HG03342 (cell line): ENCODE measurements around the gene PRIMA1.

Experiments
- ATAC-seq: cut with Tn5 transposase; IDR thresholded peaks from one replicate; pipeline ENCODE4 v1.9.1; 2021; ENCODE audit warnings: mild to moderate bottlenecking, moderate library complexity; ENCODE audit not compliant: unreplicated experiment

PRIMA1 gene

DNA sequence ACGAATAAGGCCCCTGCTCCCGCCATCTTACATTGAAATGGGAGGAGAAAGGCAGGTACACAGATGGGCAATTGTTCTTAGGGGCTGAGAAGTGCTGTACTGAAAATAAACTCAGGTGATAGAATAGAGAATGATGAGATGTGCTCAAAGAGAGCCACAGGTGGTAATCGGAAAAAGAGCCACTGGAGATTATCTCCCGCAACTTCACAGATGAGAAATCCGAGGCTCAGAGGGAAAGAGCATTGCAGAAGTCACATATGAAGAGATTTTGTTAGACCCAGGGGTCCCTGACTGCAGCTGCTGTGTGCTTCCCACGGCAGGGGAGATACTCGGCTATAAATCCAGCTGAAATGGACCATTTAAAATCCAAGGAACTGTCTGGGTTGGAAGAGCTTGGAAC, 73.7 kb downstream of the PRIMA1 start:
- no peak for ATAC-seq

DNA sequence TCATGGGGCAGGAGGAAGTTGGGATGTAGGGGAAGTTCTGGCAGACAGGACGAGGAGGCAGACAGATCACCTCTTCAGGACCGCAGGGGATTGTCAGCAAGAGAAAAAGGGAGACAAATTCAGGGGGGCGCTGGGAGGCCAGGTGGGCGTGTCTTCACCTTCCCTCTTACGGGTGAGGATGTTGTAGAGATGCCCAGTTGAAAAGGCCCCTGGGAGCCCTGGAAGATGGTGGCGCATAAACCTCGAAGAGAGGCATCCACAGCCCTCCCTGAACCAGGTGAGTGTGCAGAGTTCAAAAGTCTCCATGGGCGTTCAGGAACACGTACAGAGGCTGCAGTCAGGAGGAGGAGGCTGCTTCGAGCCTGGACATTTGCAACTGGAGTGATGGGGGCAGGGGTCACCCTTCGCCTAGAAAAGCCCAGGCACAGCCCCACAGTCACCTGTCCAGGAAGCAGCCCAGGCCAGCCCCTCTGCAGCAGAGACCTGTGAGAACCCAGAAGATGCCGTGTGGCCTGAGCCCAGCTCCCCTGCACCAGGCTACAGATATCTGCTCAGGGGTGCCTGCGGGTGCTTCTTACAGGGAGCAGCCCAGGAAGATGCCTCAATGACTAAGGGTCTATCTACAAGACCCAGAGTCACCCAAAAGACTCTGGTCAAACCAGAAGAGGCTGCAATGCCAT, 74.4 kb downstream of the PRIMA1 start:
- no peak for ATAC-seq

DNA sequence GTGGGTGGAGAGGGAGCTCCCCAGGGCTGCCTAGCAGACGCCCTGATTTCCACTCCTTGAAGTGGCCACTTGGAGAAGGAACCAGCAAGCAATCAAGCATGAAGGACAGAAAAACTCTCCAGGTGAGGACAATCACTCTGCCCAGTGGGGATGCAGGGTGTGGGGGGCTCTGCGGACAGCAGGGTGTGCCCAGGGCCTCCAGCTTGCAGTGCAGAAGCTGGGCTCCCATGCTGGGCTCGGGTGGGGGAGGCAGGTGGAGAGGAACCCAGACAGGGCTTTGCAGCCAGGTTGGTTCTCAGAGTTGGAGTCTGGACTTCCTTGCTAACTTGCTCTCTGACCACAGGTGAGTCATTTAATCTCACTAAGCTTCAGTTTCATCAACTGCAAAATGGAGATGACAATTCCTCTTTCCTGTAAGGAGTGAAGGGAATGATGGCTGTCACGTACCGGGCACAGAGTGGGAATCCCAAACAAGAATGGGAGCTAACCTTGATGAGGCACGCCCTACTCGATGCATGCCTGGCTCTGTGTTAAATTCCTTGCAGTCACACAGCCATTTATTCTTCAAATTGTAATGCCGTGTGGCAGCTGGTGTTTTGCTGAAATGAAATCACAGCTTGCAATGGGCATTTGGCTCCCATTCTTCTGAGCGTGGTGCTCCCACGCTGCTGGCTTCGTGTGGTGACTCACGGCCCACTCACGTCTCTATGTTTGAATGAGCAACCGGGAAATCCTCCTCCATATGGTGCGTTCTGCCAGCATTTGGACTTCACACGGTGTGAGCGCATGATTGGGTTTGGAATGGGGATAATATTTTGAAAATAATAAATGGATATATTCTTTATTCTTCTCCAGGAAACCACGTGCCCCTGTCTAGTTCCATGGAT, 75.2 kb downstream of the PRIMA1 start:
- no peak for ATAC-seq

DNA sequence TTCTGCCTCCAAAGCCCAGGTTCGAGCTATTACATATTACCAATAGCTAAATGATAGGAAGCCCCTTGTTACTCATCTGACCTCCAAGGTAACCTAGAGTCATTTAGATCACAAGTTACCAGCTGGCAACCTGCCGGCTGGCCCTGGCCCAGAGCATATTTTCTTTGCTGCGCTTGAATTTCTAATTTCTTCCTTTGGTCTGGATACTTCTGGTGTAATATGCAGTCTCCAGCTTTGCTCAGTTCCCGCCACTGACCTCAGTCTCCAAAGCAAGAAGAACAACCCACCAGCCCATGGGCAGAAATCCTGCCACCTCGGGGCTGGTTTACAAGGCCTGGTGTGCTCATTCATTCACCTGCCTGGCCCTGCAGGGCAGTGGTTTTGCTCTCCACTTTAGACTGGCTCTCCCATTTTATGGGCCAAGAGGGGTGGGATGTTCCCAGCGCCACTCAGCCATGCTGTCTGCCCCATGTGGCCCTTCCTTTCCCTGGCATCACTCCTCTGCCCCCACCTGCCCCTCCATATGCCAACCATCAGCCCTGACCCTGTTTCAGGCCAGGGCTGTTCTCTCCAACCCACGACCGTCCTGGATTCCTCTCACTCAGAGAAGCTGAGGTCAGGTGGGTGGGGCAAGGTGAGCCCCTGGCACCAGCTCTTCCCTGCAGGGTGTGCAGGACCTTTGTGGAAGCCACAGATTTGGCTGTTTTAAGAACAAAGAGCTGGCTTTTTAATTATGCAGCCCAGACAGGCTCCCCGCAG, 76.0 kb downstream of the PRIMA1 start:
- no peak for ATAC-seq

DNA sequence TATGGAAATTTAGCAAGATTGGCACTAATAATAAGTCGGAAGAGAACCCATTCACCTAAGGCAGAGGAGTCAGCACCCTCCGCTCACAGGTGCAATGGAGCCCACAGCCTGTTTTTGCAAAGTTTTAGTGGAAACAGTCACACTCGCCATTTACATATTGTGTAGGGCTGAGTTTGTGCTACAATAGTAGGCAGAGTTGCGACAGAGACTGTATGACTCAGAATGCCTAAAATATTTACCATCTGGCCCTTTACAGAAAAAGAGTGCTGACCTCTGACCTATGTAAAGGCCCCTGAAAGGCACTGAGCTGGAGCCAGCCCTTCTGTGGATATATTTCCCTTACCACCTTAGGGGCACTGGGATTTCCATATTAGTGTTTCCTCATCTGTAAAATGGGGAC, 79.0 kb downstream of the PRIMA1 start:
- ATAC-seq = no peak

DNA sequence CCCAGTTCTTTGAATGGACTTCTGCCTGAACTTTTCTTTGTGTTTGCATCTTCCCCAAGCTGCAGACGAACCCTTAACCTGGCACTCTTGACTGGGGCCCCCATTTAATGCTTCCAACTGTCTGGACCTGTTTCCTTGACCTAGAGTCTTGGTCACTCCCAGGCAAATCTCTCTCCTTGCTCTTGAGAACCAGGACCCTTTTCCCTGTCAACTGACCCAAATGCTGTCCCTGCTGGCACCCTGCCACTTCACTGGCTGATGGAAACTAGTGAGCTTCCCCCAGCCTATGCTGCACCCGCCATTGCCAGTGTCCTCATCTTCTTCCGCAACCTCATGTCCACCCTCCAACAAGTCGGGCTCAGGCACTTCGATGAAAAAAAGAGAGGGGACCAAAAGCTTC, 79.5 kb downstream of the PRIMA1 start:
- ATAC-seq = no peak

DNA sequence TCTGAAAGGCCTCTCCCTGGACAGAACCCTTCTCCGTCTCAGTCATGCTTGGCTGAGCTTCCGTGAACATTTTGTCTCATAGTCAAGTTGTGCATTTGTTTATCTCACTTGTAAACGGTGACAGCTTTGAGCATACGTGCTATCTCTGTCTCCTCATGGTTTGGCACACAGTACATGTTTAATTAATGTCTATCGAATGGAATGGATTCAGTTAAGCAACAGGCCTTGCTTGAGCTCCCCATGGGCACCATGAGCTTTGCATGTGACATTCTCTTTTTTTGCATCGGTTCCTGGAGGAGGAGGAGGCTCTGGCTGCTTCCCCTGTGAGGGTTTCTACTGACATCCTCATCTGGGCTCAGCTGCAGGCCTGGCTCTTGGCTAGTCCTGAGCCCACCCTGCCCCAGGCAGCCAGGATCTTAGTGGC, 80.0 kb downstream of the PRIMA1 start:
- no peak for ATAC-seq

DNA sequence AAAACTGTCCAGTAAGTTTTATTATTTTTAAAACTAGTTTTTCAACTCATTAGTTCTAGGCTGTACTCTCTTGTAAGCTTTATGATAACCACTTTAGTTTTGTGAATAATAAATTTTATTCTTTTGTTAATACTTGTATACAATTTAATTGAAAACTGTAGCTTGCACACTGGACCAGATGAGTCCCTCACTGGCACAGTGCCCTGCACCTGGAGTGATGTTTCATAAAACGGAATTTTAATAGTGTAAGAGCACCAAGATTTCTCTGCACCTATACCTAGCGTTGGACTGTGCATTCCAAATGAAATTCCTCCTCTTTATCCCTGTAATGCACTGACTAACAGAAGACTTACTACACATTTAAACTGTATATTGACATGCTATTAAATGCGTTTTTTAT, 80.8 kb downstream of the PRIMA1 start:
- no peak for ATAC-seq

DNA sequence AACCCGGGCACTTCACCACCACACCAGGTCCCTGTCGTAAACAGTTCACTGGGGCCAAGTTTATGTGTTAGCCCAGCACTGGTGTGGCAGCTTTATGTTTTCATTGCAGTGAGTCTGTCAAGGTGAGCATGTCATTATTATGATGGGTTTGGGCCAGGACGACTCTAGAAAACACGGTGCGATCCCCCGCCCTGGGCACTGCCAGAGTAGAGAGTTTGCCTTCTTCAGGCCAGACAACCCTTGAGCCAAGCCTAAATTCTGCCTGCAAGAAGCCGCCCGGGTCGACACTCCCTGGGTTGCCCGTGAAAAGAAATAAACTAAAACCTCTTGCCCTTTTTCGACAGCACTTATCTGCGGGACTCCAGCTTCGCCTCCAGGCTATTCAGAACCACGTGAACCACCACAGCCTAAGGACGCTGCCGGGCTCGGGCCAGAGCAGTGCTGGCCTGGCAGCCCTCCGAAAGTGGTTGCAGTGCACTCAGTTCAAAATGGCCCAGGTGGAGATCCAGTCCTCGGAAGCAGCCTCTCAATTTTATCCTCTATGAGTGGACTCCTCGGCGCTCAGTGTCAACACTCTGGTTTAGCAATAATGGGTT, 81.8 kb downstream of the PRIMA1 start:
- ATAC-seq = no peak

DNA sequence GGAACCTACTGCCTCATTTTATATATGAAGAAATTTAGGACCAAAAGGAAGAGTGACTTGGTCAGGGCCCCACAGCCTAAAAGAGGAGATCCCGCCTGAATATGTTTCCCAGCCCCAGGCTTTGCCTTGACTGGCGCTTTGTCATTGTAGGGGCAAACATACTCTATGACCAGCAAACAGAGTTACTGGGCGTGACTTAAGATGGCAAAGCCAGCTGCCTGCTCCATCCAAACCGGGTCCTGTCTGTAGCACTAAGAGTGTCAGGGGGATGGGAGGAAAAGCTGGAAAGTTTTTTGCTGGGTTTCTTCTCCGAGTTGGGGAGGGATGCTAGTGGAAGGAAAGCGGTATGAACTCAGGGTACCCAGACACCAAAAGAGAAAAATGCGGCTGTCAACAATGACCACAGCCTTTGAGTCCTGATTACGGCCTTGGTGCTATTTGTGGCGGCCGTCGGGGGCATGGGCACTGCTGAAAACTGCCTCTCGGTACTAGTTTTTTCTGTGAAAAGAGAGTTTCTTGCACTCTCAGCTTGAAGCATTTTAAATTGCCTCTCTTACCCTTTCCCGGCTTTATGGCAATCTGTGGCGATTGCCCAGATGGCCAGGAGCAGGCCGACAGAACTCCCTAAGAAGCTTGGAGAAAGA, 82.7 kb downstream of the PRIMA1 start:
- no peak for ATAC-seq

DNA sequence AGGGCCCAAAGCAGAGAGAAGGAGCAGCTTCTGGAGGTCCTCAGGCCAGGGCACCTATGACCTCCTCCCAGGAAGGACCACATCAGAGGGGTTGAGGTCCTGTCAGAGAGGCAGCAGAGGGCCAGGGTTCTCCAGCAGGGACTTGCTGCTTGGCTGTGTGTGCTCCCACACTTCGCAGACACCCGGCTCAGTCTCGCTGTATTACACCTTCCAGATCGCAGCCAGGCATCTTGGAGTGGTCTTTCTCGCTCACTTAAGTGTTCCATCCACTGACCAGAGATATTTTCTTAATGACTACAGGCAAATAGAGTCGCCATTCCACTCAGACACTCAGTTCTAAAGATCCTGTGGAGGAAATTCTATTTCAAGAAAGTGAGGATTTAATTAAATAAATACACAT, 84.3 kb downstream of the PRIMA1 start:
- no peak for ATAC-seq

DNA sequence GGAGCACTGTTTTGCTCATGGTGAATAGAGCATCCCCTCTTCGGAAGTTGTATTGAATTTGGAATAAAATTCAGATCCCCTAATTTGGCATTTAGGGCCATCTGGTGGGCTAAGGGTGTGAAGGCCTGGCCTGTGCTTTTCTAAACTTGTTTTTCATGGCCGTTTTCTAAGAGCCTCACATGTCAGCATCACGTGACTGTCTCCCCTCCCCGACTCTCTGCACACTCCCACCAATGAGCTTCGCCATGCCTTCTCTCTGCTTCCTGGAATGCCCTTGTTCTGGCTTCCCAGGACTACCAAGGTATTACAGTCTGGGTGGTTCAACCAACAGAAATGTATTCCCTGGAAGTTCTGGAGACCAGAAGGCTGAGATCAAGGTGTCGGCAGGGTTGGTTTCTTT, 85.3 kb downstream of the PRIMA1 start:
- no peak for ATAC-seq

DNA sequence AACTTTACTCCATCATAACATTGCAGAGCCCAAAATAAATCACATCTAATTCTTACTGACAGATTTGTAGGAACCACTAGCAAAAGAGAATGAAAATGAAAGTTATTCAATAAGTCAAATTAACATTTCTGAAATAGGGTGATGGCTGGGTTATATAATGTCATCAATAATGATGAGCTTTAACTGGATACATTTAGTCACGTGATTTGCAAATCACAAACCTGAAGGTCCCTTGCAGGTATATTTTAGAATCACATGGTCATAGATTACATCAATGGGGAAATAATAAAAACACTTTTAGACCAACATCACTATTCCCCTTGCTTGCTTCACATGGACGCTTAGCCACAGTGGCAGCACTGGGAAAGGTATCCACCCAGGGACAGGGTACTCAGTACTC, 86.7 kb downstream of the PRIMA1 start:
- ATAC-seq = no peak

DNA sequence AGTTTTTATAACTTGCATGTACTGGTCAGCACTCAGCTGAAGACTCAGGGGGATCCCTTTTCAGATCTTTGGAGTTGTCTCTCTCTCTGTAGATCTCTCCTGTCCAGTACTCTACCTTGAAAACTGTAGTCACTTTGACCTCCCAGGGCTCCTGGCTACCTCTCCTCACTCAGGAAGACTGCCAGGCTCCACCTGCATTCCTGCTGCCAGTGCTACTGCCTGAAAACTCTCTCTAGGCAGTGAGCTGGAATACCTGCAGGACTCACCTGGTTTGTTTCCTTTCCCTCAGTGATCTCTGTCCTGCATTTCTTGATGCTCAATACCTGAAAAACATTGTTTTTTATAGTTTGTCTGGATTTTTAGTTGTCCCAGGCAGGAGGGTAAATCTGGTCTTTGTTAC, 87.4 kb downstream of the PRIMA1 start:
- ATAC-seq = no peak

DNA sequence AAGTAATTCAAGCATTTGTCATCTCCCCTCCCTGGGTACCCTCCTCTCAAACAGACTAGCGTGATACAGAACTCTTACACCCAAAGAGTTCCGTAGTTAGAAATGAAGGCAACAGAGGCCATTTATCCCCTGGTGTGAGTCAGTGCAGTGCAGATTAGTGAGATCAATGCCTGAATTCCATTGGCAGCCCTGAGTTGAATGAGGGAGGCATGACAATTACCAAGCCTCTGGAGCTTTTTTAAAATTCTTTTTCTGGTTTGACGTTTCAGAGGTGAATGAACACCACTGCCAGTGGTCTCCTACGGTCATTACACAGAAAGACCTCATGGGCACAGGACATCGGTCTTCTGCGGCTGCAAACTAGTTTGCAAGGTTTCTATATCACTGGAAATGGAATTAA, 94.4 kb downstream of the PRIMA1 start:
- ATAC-seq = no peak

DNA sequence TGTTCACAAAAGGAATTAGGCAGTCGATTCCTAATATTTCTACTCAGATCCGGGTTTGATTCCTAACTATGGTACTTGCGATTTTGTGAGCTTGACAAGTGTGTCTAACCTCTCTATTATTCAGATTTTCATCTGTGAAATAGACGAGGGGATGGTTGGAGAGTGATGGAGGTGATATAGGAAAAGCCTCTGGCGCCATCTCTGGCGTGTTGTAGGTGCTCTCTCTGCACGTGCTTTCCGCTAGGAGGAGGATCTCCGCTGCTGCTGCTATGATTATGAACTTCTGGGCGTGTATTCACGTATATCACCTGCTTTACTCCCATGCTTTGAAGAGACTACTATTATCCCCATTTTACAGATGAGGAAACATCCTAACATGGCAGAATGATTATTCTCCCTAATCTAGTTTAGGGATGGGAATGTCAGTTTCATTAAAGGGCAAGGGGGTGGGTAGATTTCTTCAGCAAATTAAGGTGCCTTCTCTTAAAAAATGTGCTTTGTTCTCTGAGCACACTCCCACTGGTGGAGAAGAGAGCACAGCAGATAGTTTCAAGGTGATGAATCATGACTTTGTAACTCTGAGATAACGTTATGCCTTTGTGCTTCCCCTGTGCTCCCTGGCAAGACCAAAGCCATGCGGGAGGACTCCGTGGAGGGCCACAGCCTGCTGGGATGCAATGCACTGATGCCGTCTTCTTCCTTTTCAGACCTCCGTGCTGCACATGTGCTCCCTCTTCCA, 97.1 kb downstream of the PRIMA1 start:
- no peak for ATAC-seq

DNA sequence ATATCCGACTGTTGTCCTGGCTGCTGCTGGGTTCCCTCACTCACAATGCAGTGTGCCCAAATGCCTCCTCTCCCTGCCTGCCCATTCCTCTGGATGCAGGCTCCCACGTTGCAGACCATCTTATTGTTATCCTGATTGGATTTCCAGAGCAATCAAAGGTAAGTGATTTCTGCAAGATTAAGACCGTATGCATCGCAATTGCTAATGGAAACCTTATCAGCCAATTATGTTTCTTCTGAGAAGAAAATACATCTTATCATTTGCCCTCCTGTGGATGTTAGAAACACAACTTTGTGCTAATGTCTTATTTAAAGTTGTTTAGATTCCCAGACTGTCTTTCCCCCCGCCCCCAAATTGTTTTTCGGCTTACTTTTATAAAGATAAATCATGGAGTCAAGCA, 98.1 kb downstream of the PRIMA1 start:
- no peak for ATAC-seq

DNA sequence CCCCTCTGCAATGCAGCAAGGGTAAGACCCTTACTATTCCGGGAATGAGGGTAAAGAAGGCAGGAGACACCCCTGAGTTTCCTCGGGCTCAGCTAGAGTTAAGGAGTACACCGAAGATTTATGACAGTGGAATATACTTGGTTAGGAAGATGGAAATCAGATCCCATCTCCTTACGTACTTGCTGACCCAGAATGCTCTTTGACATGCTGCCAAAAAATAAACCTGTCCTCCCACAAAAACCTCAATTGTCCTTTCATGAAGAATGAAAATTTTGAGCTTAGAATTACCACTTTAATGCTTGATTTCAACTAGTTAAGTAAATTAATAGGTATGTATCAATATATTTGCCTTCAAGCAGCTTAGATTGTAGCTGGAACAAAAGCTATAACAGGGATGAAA, 99.5 kb downstream of the PRIMA1 start:
- ATAC-seq = no peak

DNA sequence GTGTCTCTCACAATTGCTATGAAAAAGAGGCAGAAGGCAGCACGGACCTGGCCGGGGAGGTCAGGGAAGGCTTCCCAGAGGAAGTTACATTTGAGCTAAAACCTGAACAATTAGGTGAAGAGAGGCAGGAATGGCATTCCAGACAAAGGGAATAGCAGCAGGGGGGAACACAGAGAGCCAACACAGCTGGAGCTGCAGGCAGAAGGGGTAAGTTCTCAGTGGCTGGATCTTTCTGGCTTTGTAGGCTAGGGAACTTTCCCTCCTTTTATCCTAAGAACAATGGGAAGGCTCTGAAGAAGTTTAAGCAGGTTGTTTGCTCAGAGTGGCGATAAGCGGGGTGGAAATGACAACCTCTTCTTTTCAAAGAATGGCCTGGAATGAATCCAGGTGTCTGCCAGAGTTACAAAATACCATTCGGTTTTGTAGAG, 100.0 kb downstream of the PRIMA1 start:
- ATAC-seq = no peak

DNA sequence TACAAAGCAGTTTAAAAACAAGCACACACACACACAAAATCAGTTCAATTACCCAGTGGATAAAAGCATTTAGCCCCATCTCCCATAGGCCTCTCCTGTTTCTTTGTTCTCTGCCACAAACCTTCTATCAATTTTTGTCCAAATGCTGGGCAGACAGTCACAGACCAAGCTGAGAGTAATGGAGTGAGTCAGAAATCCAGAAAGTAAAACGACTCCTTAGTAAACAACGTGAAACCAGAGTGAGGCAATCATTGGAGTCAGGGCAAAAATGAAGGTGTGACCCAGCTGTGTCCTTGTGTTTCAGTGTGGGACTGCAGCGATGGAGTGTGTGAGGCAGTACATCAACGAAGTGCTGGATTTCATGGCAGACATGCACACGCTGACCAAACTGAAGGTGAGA, 102.0 kb downstream of the PRIMA1 start:
- no peak for ATAC-seq
